ENCODE data around the gene RNFT2.

RNFT2 gene

GRCh38 chr12:116859079-116859478 is 121.0 kb downstream of the RNFT2 start:
- Histone ChIP-seq H3K36me3 (ENCODE audit: control insufficient read depth, insufficient read depth, low read length) (no peaks in the 10 kb centered on the region), H3K27ac (ENCODE audit: low read depth, low read length, severe bottlenecking) (no peak overlapping the region), H3K9me3 (ENCODE audit: control insufficient read depth, low read length) (no peaks in the 10 kb centered on the region), H3K4me3 (ENCODE audit: extremely low read depth, insufficient read depth, low read length, poor library complexity, severe bottlenecking) (no peak overlapping the region), H3K4me1 (ENCODE audit: control insufficient read depth, insufficient read depth, low read length, poor library complexity, severe bottlenecking) (peaks cover 15% of the 10 kb centered on the region)
- 49 to 54% methylated on average over 3 to 5 of the region's 5 CpGs for WGBS, 2 experiments (ENCODE audit: insufficient coverage in 2 of 2)

- 100% methylated on average over 1 of the region's 3 CpGs; no CpG with 5 or more reads in 1 of the 2 experiments for WGBS, 2 experiments (ENCODE audit: insufficient coverage in 2 of 2)
- Histone ChIP-seq H3K27ac (ENCODE audit: low read depth, low read length, severe bottlenecking) (no peak overlapping the region), H3K36me3 (ENCODE audit: control insufficient read depth, insufficient read depth, low read length) (no peaks in the 10 kb centered on the region), H3K4me3 (ENCODE audit: extremely low read depth, insufficient read depth, low read length, poor library complexity, severe bottlenecking) (no peak overlapping the region), H3K4me1 (ENCODE audit: control insufficient read depth, insufficient read depth, low read length, poor library complexity, severe bottlenecking) (peaks cover 22% of the 10 kb centered on the region), H3K9me3 (ENCODE audit: control insufficient read depth, low read length) (no peaks in the 10 kb centered on the region)
Observed at GRCh38 chr12:116860263-116860662, 122.1 kb downstream of the RNFT2 start.

- no peaks in the 10 kb centered on the region for H3K36me3 ChIP-seq (ENCODE audit: control insufficient read depth, insufficient read depth, low read length)
- H3K4me3 ChIP-seq (ENCODE audit: extremely low read depth, insufficient read depth, low read length, poor library complexity, severe bottlenecking): no peak overlapping the region
- H3K27ac ChIP-seq (ENCODE audit: low read depth, low read length, severe bottlenecking): no peak overlapping the region
- H3K9me3 ChIP-seq (ENCODE audit: control insufficient read depth, low read length): no peaks in the 10 kb centered on the region
- 57 to 92% methylated on average over 2 to 8 of the region's 12 CpGs for WGBS, 2 experiments (ENCODE audit: insufficient coverage in 2 of 2)
- peaks cover 22% of the 10 kb centered on the region for H3K4me1 ChIP-seq (ENCODE audit: control insufficient read depth, insufficient read depth, low read length, poor library complexity, severe bottlenecking)
Observed at GRCh38 chr12:116861320-116861719, 123.2 kb downstream of the RNFT2 start.

- Histone ChIP-seq H3K4me1 (ENCODE audit: control insufficient read depth, insufficient read depth, low read length, poor library complexity, severe bottlenecking) (peaks cover 22% of the 10 kb centered on the region), H3K9me3 (ENCODE audit: control insufficient read depth, low read length) (no peaks in the 10 kb centered on the region), H3K4me3 (ENCODE audit: extremely low read depth, insufficient read depth, low read length, poor library complexity, severe bottlenecking) (no peak overlapping the region), H3K36me3 (ENCODE audit: control insufficient read depth, insufficient read depth, low read length) (no peaks in the 10 kb centered on the region), H3K27ac (ENCODE audit: low read depth, low read length, severe bottlenecking) (no peak overlapping the region)
- 89% methylated on average over 1 of the region's 4 CpGs; no CpG with 5 or more reads in 1 of the 2 experiments for WGBS, 2 experiments (ENCODE audit: insufficient coverage in 2 of 2)
Observed at GRCh38 chr12:116862167-116862566, 124.1 kb downstream of the RNFT2 start.

GRCh38 chr12:116863275-116863767 is 125.2 kb downstream of the RNFT2 start:
- 63 to 69% methylated on average over 5 to 6 of the region's 6 CpGs for WGBS, 2 experiments (ENCODE audit: insufficient coverage in 2 of 2)
- H3K36me3 ChIP-seq (ENCODE audit: control insufficient read depth, insufficient read depth, low read length): no peaks in the 10 kb centered on the region
- H3K4me3 ChIP-seq (ENCODE audit: extremely low read depth, insufficient read depth, low read length, poor library complexity, severe bottlenecking): no peak overlapping the region
- H3K27ac ChIP-seq (ENCODE audit: low read depth, low read length, severe bottlenecking): no peak overlapping the region
- peaks cover 20% of the 10 kb centered on the region for H3K4me1 ChIP-seq (ENCODE audit: control insufficient read depth, insufficient read depth, low read length, poor library complexity, severe bottlenecking)
- no peaks in the 10 kb centered on the region for H3K9me3 ChIP-seq (ENCODE audit: control insufficient read depth, low read length)

GRCh38 chr12:116864371-116865160 is 126.5 kb downstream of the RNFT2 start:
- no peak overlapping the region for H3K27ac ChIP-seq (ENCODE audit: low read depth, low read length, severe bottlenecking)

GRCh38 chr12:116867523-116867922 is 129.4 kb downstream of the RNFT2 start:
- WGBS, 2 experiments (ENCODE audit: insufficient coverage in 2 of 2): 92 to 100% methylated on average over 2 of the region's 2 CpGs
- Histone ChIP-seq H3K4me3 (ENCODE audit: extremely low read depth, insufficient read depth, low read length, poor library complexity, severe bottlenecking) (no peak overlapping the region), H3K36me3 (ENCODE audit: control insufficient read depth, insufficient read depth, low read length) (no peaks in the 10 kb centered on the region), H3K27ac (ENCODE audit: low read depth, low read length, severe bottlenecking) (no peak overlapping the region), H3K9me3 (ENCODE audit: control insufficient read depth, low read length) (no peaks in the 10 kb centered on the region), H3K4me1 (ENCODE audit: control insufficient read depth, insufficient read depth, low read length, poor library complexity, severe bottlenecking) (peaks cover 7% of the 10 kb centered on the region)

More at GRCh38 chr12:116864371-116865160, 126.5 kb downstream of the RNFT2 start:
- Histone ChIP-seq H3K4me3 (ENCODE audit: extremely low read depth, insufficient read depth, low read length, poor library complexity, severe bottlenecking) (no peak overlapping the region), H3K4me1 (ENCODE audit: control insufficient read depth, insufficient read depth, low read length, poor library complexity, severe bottlenecking) (peaks cover 17% of the 10 kb centered on the region), H3K9me3 (ENCODE audit: control insufficient read depth, low read length) (no peaks in the 10 kb centered on the region), H3K36me3 (ENCODE audit: control insufficient read depth, insufficient read depth, low read length) (no peaks in the 10 kb centered on the region)
- 86 to 87% methylated on average over 9 to 10 of the region's 13 CpGs for WGBS, 2 experiments (ENCODE audit: insufficient coverage in 2 of 2)

GRCh38 chr12:116870306-116870705 is 132.2 kb downstream of the RNFT2 start:
- Histone ChIP-seq H3K4me1 (ENCODE audit: control insufficient read depth, insufficient read depth, low read length, poor library complexity, severe bottlenecking) (no peaks in the 10 kb centered on the region), H3K9me3 (ENCODE audit: control insufficient read depth, low read length) (no peaks in the 10 kb centered on the region), H3K27ac (ENCODE audit: low read depth, low read length, severe bottlenecking) (no peak overlapping the region), H3K36me3 (ENCODE audit: control insufficient read depth, insufficient read depth, low read length) (no peaks in the 10 kb centered on the region), H3K4me3 (ENCODE audit: extremely low read depth, insufficient read depth, low read length, poor library complexity, severe bottlenecking) (no peak overlapping the region)
- WGBS, 2 experiments (ENCODE audit: insufficient coverage in 2 of 2): 78 to 90% methylated on average over 4 of the region's 4 CpGs

GRCh38 chr12:116874324-116874995 is 136.3 kb downstream of the RNFT2 start:
- H3K36me3 ChIP-seq (ENCODE audit: control insufficient read depth, insufficient read depth, low read length): no peaks in the 10 kb centered on the region
- 85 to 97% methylated on average over 4 of the region's 4 CpGs for WGBS, 2 experiments (ENCODE audit: insufficient coverage in 2 of 2)
- H3K4me3 ChIP-seq (ENCODE audit: extremely low read depth, insufficient read depth, low read length, poor library complexity, severe bottlenecking): no peak overlapping the region
- H3K27ac ChIP-seq (ENCODE audit: low read depth, low read length, severe bottlenecking): no peak overlapping the region
- H3K4me1 ChIP-seq (ENCODE audit: control insufficient read depth, insufficient read depth, low read length, poor library complexity, severe bottlenecking): peaks cover 17% of the 10 kb centered on the region
- H3K9me3 ChIP-seq (ENCODE audit: control insufficient read depth, low read length): no peaks in the 10 kb centered on the region

GRCh38 chr12:116876151-116876869 is 138.2 kb downstream of the RNFT2 start:
- no peaks in the 10 kb centered on the region for H3K36me3 ChIP-seq (ENCODE audit: control insufficient read depth, insufficient read depth, low read length)
- H3K9me3 ChIP-seq (ENCODE audit: control insufficient read depth, low read length): no peaks in the 10 kb centered on the region
- H3K4me3 ChIP-seq (ENCODE audit: extremely low read depth, insufficient read depth, low read length, poor library complexity, severe bottlenecking): no peak overlapping the region
- peaks cover 23% of the 10 kb centered on the region for H3K4me1 ChIP-seq (ENCODE audit: control insufficient read depth, insufficient read depth, low read length, poor library complexity, severe bottlenecking)
- no peak overlapping the region for H3K27ac ChIP-seq (ENCODE audit: low read depth, low read length, severe bottlenecking)
- 3 to 9% methylated on average over 13 to 14 of the region's 19 CpGs for WGBS, 2 experiments (ENCODE audit: insufficient coverage in 2 of 2)
